ENCODE data around the gene ADAMTSL5.

The ADAMTSL5 gene

DNA sequence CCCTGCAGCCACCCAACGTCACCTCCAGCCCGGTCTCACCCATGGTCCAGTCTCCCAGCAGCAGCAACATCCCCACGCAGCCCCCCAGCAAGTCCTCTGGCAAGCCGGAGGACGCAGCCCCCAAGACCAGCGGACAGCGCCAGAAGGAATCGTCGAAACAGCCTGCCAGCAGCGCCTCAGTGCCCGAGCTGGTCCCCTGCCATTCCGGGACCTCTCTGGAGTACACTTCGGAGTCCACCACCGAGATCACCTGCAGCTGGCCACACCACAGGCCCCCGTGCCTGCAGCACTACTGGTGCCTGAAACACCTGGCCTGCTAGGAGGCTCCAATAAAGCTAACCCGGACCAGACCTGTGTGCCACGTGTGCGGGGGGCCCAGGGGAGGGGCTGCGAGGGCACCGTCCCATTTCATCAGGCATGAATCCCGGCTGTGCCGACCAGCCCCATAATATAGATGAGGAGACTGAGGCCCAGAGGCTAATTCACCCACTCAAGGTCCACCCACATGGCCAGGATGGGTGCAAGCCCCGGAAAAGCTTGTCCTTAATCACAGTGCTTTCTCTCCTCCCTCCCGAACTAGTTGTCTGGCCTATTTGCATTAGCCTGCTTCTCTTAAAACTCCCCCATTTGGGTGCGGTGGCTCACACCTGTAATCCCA, 15.1 kb downstream of the ADAMTSL5 start:
- Mint-ChIP-seq H3K4me3 (no peak overlapping the region), H3K27me3 (ENCODE audit: low read depth) (peaks cover 3% of the 10 kb centered on the region), H3K36me3 (ENCODE audit: low read depth) (no peaks in the 10 kb centered on the region), H3K27ac (no peak overlapping the region), H3K4me1 (ENCODE audit: low read depth) (no peaks in the 10 kb centered on the region), H3K9me3 (no peaks in the 10 kb centered on the region)

- H3K36me3 Mint-ChIP-seq (ENCODE audit: low read depth) = no peaks in the 10 kb centered on the region
Measured at GRCh38 chr19:1496714-1497577, 15.9 kb downstream of the ADAMTSL5 start.

DNA sequence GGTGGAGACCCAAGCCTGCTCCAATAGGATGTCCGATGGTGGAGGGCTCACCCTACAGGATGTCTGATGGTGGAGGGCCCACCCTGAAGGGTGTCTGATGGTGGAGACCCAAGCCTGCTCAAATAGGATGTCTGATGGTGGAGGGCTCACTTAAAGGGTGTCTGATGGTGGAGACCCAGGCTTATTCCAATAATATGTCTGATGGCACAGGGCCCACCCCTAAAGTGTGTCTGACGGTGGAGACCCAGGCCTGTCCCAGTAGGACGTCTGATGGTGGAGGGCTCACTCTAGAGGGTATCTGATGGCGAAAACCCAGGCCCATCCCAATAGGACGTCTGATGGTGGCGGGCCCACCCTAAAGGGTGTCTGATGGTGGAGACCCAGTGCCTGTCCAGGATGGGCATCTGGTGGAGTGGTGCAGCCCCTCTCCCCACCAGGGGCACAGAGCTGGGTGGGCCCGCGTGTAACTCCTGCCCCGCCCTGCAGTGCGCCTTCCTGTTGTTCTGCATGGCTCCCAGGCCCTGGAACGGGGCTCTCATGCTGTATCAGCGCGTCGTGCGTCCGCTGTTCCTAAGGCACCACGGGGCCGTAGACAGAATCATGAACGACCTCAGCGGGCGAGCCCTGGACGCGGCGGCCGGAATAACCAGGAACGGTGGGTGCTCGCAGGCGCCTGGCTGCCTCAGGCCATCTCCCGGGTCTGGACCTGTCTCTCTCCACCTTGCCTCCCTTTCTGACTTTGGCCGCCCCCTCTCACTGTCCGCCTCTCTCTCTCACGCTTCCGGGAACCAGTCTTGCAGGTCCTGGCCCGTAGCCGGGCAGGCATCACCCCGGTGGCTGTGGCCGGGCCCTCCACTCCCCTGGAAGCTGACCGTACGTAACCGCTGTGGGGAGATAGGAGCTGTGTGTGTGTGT, 16.8 kb downstream of the ADAMTSL5 start:
- Mint-ChIP-seq H3K4me3 (no peak overlapping the region), H3K36me3 (ENCODE audit: low read depth) (no peaks in the 10 kb centered on the region), H3K4me1 (ENCODE audit: low read depth) (peaks cover 2% of the 10 kb centered on the region), H3K27ac (no peak overlapping the region), H3K27me3 (ENCODE audit: low read depth) (peaks cover 15% of the 10 kb centered on the region), H3K9me3 (no peaks in the 10 kb centered on the region)

More at GRCh38 chr19:1496714-1497577, 15.9 kb downstream of the ADAMTSL5 start:
- H3K27ac Mint-ChIP-seq = no peak overlapping the region
- no peaks in the 10 kb centered on the region for H3K9me3 Mint-ChIP-seq
- no peak overlapping the region for H3K4me3 Mint-ChIP-seq
- H3K4me1 Mint-ChIP-seq (ENCODE audit: low read depth) = no peaks in the 10 kb centered on the region
- H3K27me3 Mint-ChIP-seq (ENCODE audit: low read depth) = peaks cover 10% of the 10 kb centered on the region

- H3K27ac Mint-ChIP-seq = no peak overlapping the region
- H3K9me3 Mint-ChIP-seq = no peaks in the 10 kb centered on the region
- H3K4me3 Mint-ChIP-seq = no peak overlapping the region
- no peaks in the 10 kb centered on the region for H3K36me3 Mint-ChIP-seq (ENCODE audit: low read depth)
- peaks cover 19% of the 10 kb centered on the region for H3K27me3 Mint-ChIP-seq (ENCODE audit: low read depth)
- peaks cover 5% of the 10 kb centered on the region for H3K4me1 Mint-ChIP-seq (ENCODE audit: low read depth)
Measured at GRCh38 chr19:1495051-1495798, 17.6 kb downstream of the ADAMTSL5 start.

GRCh38 chr19:1494115-1494815, 18.6 kb downstream of the ADAMTSL5 start:
- Mint-ChIP-seq H3K4me1 (ENCODE audit: low read depth) (peaks cover 5% of the 10 kb centered on the region), H3K27me3 (ENCODE audit: low read depth) (peaks cover 19% of the 10 kb centered on the region), H3K27ac (no peak overlapping the region), H3K36me3 (ENCODE audit: low read depth) (no peaks in the 10 kb centered on the region), H3K4me3 (no peak overlapping the region), H3K9me3 (no peaks in the 10 kb centered on the region)

DNA sequence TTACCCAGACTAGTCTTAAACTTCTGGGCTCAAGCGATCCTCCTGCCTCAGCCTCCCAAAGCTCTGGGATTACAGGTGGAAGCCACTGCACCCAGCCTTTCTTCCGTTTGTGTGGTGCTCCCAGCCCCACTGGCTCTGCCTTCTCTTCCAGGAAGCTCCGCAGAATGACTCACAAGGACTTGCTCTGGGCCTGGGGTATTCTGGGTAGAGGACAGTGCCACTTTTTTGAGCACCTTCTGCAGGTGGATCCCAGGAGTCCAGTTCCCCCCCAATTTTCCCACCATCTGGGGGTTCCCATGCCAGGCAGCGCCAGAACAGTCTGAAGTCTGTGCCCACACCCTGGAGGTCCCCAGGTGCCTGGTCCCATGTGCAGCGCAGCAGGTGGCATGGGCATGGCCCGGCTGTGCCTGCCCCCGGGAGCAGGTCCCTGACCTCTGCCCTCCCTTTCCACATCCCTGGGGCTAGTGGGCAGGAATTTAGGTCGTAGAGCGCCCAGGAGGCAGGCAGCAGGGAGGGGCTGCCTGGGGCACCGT, 20.3 kb downstream of the ADAMTSL5 start:
- Mint-ChIP-seq H3K36me3 (ENCODE audit: low read depth) (no peaks in the 10 kb centered on the region), H3K9me3 (no peaks in the 10 kb centered on the region), H3K4me1 (ENCODE audit: low read depth) (peaks cover 5% of the 10 kb centered on the region), H3K27me3 (ENCODE audit: low read depth) (peaks cover 19% of the 10 kb centered on the region), H3K27ac (no peak overlapping the region), H3K4me3 (no peak overlapping the region)

GRCh38 chr19:1491849-1492170, 21.0 kb downstream of the ADAMTSL5 start:
- H3K4me1 Mint-ChIP-seq (ENCODE audit: low read depth) = peaks cover 5% of the 10 kb centered on the region
- H3K27ac Mint-ChIP-seq = peak overlapping the region; percentile 5
- peaks cover 19% of the 10 kb centered on the region for H3K27me3 Mint-ChIP-seq (ENCODE audit: low read depth)
- H3K4me3 Mint-ChIP-seq = peak overlapping the region; percentile 67
- H3K36me3 Mint-ChIP-seq (ENCODE audit: low read depth) = no peaks in the 10 kb centered on the region
- no peaks in the 10 kb centered on the region for H3K9me3 Mint-ChIP-seq

DNA sequence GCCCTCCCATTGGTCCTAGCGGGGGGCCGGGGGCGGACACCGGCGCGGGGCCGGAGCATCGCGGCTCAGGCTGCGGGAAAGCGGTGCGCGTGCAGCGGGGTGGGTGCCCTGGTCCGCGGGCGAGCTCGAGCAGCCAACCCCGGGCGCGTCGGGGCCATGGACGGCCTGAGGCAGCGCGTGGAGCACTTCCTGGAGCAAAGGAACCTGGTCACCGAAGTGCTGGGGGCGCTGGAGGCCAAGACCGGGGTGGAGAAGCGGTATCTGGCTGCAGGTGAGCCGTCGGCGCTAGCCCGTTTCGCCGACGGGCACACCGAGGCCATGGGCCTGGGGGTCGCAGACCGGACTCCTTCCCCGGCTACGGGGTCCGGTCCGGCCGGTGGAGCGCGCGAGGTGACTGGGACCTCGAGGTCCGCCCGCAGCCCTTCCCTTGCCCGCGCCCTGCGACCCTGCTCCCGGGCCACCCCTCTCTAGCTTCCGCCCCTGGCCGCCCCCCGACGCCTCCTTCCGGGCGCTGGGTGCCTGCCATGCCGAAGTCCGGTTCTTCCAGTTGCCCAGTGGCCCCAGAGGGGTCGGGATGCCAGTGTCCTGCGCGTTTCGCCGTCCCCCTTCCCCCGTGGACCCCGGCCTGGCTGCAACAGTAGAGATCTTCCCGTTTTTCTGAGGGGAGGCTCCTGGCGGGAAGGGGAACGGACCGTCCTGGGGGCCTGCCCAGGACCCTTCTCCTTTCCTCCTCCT, 21.5 kb downstream of the ADAMTSL5 start, which contains the start of gene REEP6:
Gene REEP6, plus strand, starts transcription at position 68 of the 735 bp plus-strand sequence. Its CDS starts 89 bp downstream, at position 157.
- Mint-ChIP-seq H3K27me3 (ENCODE audit: low read depth) (peaks cover 19% of the 10 kb centered on the region), H3K36me3 (ENCODE audit: low read depth) (no peaks in the 10 kb centered on the region), H3K27ac (peak within 1 kb of the TSS; percentile 81), H3K9me3 (no peaks in the 10 kb centered on the region), H3K4me1 (ENCODE audit: low read depth) (peaks cover 5% of the 10 kb centered on the region), H3K4me3 (peak within 1 kb of the TSS; percentile 90)

GRCh38 chr19:1490311-1491113, 22.3 kb downstream of the ADAMTSL5 start, which contains the start of gene PCSK4:
Gene PCSK4, minus strand, starts transcription at chr19:1490350. Its CDS starts 4 bp downstream, at chr19:1490346.
- Mint-ChIP-seq H3K4me1 (ENCODE audit: low read depth) (peaks cover 5% of the 10 kb centered on the region), H3K27me3 (ENCODE audit: low read depth) (peaks cover 19% of the 10 kb centered on the region), H3K4me3 (peak within 1 kb of the TSS; percentile 90), H3K27ac (peak within 1 kb of the TSS; percentile 81), H3K9me3 (no peaks in the 10 kb centered on the region), H3K36me3 (ENCODE audit: low read depth) (no peaks in the 10 kb centered on the region)

DNA sequence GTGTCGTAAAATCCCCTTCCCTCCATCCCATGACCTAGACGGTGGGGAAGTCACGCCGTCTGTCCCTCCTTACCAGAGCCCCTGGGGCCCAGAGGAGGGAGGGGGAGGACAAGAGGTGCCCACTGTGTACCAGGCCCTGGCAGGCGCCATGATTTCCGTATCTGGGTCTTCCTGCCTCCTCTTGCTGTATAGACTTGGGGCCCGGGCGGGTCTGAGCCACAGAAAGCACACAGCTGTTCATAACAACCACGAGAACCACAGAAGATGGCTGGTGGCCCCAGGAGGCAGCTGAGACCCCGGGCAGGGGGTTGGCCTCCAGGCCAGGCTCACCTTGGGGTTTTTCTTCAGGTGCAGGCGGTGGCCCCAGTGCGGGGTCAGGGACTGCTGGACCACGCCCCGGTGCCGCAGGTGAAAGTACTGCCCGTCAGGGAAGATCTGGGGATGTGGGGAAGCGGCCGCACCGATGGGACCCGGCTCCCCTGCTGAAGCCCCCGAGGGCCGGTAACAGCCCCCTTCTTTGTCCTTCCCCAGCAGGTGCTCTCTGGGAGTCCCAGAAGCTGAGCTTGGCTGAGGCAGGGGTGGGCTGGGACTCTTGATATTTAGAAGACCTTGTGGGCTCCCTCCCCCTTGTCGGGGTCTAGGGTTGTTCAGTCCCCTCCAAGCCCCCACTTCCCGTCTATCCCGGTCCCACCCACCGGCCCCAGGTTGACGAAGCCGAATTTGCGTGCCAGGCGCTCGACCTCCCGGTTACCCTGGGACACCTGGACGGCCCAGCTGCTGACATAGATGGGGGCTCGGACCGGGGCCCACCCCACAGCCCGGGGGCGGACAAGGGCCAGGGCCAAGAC, 23.1 kb downstream of the ADAMTSL5 start:
- no peaks in the 10 kb centered on the region for H3K36me3 Mint-ChIP-seq (ENCODE audit: low read depth)
- no peaks in the 10 kb centered on the region for H3K9me3 Mint-ChIP-seq
- H3K27ac Mint-ChIP-seq = no peak overlapping the region
- peak overlapping the region; percentile 56 for H3K4me3 Mint-ChIP-seq
- H3K4me1 Mint-ChIP-seq (ENCODE audit: low read depth) = peaks cover 5% of the 10 kb centered on the region
- H3K27me3 Mint-ChIP-seq (ENCODE audit: low read depth) = peaks cover 19% of the 10 kb centered on the region

GRCh38 chr19:1488282-1488601, 24.6 kb downstream of the ADAMTSL5 start:
- Mint-ChIP-seq H3K27me3 (ENCODE audit: low read depth) (peaks cover 19% of the 10 kb centered on the region), H3K27ac (peak overlapping the region; percentile 65), H3K36me3 (ENCODE audit: low read depth) (no peaks in the 10 kb centered on the region), H3K4me1 (ENCODE audit: low read depth) (peaks cover 5% of the 10 kb centered on the region), H3K9me3 (no peaks in the 10 kb centered on the region), H3K4me3 (no peak overlapping the region)

Measured in T-helper 1 cell treated with Interleukin-12 subunit alpha and Interleukin-12 subunit beta and Interleukin-4 antibody, amounts not matched to agents 30 μg/mL and 1 μg/mL, for 36 hours (primary cell).